ENCODE results near the gene PITPNB.

- TF ChIP-seq CTCF (IDR thresholded peaks at IDR 0.05) (no peak), POLR2A (IDR thresholded peaks at IDR 0.05) (no peak)
These were observed 60.4 kb downstream of the PITPNB start for GRCh38 chr22:27858626-27859025.

Data from testis (tissue), 2 donors.